ENCODE results near the gene IGLL5.
"Not testable (repeated sequence)": the region's sequence is repeated elsewhere in the genome, so short reads cannot be mapped to it uniquely, and the experiment has no call there.

The IGLL5 gene

GRCh38 chr22:22884010-22884887, 3.4 kb upstream of the IGLL5 start:
- peak in 2 of 3 experiments; percentile 30 to 50 for DNase-seq (ENCODE audit: low read depth in 3 of 3)

DNA sequence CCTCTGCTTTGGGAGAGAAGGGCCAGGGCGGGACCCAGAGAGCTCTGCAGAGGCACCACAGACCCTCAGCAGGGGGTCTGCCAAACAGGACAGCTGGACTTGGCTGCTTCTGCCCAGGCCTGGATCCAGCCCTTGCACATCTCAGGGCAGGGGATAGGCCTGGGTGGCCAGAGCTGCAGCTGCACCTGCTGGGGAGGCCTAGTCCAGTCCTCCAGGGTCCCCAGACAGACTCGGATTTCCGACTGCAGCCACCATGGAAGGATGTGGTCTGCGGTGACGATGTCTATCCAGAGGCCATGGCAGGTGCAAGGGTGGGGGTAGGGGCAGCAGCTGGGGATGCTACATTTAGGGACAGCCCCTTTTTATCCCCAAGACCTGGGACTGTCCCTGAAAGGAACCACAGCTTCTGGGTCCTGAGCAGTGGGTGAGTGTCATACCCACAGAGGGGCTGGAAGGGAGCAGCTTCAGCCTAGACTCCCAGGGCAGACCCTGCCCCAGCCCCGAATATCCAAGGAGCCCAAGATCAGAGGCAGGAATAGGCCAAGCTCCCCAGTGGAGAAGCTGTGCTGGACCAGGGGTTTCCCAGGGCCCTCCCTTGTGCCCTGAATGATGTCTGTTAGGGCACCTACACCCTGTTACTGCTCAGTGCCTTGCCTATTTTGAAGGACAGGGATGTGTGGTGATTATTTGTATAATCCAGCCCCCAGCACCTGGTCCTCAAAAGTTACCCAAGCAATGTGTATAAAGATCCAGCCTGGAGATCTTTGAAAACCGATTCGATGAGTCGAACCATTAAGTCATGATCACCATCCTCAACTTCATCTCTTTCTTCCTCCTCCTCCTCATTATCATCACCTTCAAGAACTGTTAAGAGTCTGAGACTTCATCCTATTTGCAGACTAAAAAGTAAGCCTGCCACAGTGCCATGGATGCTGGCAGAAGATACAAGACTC, 2.5 kb upstream of the IGLL5 start:
- no peak for DNase-seq (ENCODE audit: low read depth in 3 of 3)

DNA sequence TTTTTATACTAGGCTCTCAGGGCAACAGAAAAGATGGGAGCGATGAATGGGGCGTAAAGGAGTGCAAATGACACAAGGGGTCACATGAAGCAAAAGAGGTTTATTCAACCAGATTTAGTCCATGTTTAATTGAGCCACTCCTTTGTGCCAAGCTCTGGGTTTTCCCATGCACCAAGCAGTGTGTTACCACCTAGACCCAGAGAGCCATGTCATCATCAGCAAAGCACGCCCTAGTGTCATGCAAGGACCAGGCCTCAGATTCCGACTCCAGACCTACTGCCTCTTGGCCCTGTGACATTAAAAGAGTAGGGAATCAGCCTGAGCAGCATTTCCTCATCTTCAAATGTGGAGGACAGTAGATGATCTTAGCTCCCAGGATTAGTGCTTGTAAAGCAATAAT, 1.1 kb upstream of the IGLL5 start:
- no peak for DNase-seq (ENCODE audit: low read depth in 3 of 3)

GRCh38 chr22:22888571-22889353, 1.1 kb downstream of the IGLL5 start:
- DNase-seq (ENCODE audit: low read depth in 3 of 3), result no peak

DNA sequence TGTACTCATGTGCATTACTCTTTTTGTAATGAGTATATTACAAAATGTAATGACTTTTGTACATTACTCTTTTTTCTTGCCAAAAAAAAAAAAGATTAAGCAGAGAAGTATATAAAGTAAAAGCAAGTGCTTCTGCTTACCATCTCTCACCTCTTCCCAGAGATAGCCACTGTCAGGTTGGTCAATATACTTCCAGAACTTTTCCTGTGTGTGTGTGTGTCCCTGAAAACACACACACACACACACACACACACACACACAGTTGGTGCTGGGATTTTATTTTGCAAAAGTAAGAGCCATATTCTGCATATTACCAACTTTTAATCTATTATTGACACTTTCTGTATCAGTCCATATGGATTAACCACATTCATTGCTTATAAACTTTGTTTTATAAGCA, 2.5 kb downstream of the IGLL5 start:
- DNase-seq (ENCODE audit: low read depth in 3 of 3), result no peak

DNA sequence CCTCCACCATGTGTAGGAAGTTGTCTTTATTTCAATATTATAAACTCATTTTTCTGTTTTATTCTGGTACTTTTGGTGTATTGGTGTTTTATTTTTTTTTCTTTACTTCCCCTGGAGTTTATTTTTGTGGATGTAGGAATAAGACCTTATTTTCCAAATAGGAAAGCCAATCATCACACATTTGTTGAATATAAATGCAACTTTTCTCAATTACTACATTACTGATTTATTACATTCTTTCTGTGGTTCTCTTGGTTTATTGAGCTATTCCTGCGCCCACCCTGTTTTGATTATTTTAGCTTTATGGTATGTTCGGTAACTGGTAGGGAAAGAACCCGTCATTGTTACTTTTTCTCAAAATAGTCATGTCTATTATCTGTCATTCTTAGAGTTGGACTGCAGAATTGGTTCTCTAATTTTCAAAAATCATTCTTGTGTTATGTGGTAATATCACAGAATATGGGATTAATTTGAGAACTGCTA, 3.6 kb downstream of the IGLL5 start:
- DNase-seq (ENCODE audit: low read depth in 3 of 3), result no peak

- DNase-seq (ENCODE audit: low read depth in 3 of 3), result no peak
Observed at GRCh38 chr22:22892096-22893052, 4.8 kb downstream of the IGLL5 start.

GRCh38 chr22:22893077-22893805, 5.6 kb downstream of the IGLL5 start:
- DNase-seq (ENCODE audit: low read depth in 3 of 3), result no peak

GRCh38 chr22:22893891-22894739, 6.5 kb downstream of the IGLL5 start:
- DNase-seq (ENCODE audit: low read depth in 3 of 3), result no peak

DNA sequence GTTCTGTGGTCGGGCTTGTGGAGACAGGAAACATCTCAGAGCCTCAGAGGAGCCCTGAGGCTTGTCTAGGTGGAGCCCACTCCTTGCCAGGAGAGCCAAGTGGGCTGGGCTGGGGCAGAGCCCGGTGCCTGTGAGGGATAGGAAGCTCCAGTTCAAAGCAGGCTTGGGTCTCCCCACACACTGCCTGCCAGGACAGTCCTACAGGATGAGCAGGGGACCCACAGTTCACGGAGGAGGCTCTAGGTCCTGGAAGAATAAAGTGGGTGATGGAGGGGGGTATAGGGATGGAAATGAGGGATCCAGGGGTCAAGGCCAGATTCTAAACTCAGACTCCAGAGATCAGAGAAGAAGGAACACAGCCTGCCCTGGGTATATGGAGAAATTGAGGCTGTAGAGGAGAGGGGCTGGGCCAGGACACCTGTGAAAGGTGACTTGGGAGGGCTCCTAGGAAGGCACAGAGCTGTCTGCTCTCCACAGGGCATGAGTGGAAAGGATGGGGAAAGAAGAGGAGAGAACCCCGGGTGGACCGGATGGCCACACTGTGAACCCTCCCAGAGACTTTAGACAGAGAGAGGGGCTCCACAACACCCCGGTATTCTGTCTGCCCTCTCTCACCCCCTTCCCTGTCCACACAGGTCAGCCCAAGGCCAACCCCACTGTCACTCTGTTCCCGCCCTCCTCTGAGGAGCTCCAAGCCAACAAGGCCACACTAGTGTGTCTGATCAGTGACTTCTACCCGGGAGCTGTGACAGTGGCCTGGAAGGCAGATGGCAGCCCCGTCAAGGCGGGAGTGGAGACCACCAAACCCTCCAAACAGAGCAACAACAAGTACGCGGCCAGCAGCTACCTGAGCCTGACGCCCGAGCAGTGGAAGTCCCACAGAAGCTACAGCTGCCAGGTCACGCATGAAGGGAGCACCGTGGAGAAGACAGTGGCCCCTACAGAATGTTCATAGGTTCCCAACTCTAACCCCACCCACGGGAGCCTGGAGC, 7.4 kb downstream of the IGLL5 start:
- no peak for DNase-seq (ENCODE audit: low read depth in 3 of 3)

- no peak for DNase-seq (ENCODE audit: low read depth in 3 of 3)
Observed at GRCh38 chr22:22895776-22896445, 8.3 kb downstream of the IGLL5 start.

GRCh38 chr22:22896601-22897000, 9.0 kb downstream of the IGLL5 start:
- DNase-seq (ENCODE audit: low read depth in 3 of 3), result no peak

GRCh38 chr22:22897091-22897490, 9.5 kb downstream of the IGLL5 start:
- no peak for DNase-seq (ENCODE audit: low read depth in 3 of 3)

DNA sequence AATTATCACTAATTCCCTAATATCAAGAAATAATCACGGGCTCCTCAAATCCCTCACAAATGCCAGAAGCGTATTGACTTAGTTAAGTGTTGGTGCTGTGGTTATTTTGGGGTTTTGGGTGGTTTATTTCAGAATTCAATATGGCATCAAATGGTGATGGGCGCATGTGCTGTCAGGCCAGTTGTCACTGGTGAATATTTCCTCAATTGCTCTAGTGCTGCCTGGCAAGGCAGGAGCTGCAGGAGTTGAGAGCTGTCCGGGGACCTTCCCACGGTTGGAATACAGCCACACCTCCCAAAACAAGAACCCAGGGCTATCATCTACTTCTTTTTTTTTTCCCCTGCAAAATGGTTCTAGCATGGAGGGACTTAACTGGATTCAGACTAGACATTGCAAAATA, 10.3 kb downstream of the IGLL5 start:
- DNase-seq (ENCODE audit: low read depth in 3 of 3), result no peak

DNA sequence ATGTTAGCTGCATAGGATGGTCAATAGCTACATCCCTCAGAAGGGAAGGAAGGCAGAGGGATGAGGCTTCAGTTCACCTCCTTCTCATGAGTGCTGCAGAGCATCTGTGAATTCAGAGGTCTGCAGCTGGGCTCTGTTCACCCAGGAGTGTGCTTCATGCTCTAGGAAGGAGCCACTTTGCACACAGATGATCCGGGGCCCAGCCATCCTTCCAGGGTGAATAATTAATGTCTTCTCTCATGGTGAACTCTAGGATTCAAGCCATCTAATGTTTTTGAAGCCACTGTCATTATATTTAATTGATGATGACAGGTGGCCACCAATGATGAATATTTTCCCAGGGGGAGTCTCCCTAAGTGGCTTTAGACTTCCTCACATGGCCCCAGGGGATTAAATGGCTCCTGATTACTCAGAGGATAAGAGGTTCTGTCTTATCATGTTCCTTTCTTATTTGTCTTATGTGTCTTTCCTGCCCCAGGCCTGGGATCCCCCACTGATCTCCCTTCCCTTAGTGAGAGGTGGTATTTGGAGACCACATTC, 10.9 kb downstream of the IGLL5 start:
- not testable (repeated sequence) for DNase-seq (ENCODE audit: low read depth in 3 of 3)

GRCh38 chr22:22899342-22900080, 11.9 kb downstream of the IGLL5 start:
- DNase-seq (ENCODE audit: low read depth in 3 of 3), result not testable (repeated sequence)

Measured in stimulated activated CD4-positive, alpha-beta T cell treated with anti-CD3 and anti-CD28 coated beads, TNF-alpha, amount 100 ng/mL, for 4 hours (primary cell).